NK-92 (cell line): ENCODE data around the gene PDZD7.

Experiments used
- DNase-seq: peaks from one replicate; lab custom pipeline; 2025; ENCODE audit not compliant: unreplicated experiment; lab: John Stamatoyannopoulos, UW

Gene PDZD7

GRCh38 chr10:101020427-101021075, 10.4 kb downstream of the PDZD7 start:
- no peak for DNase-seq

- no peak for DNase-seq
Observed at GRCh38 chr10:101019440-101019703, 11.6 kb downstream of the PDZD7 start.

- DNase-seq = no peak
Observed at GRCh38 chr10:101018600-101019439, 12.1 kb downstream of the PDZD7 start.

GRCh38 chr10:101018118-101018599, 12.8 kb downstream of the PDZD7 start:
- DNase-seq = no peak

- DNase-seq = no peak
Observed at GRCh38 chr10:101016814-101017213, 14.1 kb downstream of the PDZD7 start.

- DNase-seq = no peak
Observed at GRCh38 chr10:101015582-101015973, 15.4 kb downstream of the PDZD7 start.

- DNase-seq = no peak
Observed at GRCh38 chr10:101014966-101015581, 15.9 kb downstream of the PDZD7 start.

- no peak for DNase-seq
Observed at GRCh38 chr10:101014230-101014884, 16.6 kb downstream of the PDZD7 start.

GRCh38 chr10:101013365-101013825, 17.5 kb downstream of the PDZD7 start:
- no peak for DNase-seq

GRCh38 chr10:101012525-101013364, 18.2 kb downstream of the PDZD7 start:
- DNase-seq = peak; percentile 4

GRCh38 chr10:101011517-101012423, 19.2 kb downstream of the PDZD7 start:
- no peak for DNase-seq

- DNase-seq = no peak
Observed at GRCh38 chr10:101010329-101010728, 20.6 kb downstream of the PDZD7 start.

GRCh38 chr10:101008823-101009423, 22.0 kb downstream of the PDZD7 start:
- DNase-seq = no peak

- DNase-seq = no peak
Observed at GRCh38 chr10:101007915-101008822, 22.8 kb downstream of the PDZD7 start.

GRCh38 chr10:101007099-101007711, 23.7 kb downstream of the PDZD7 start:
- no peak for DNase-seq

GRCh38 chr10:101006593-101007098, 24.3 kb downstream of the PDZD7 start:
- DNase-seq = no peak

GRCh38 chr10:101005869-101006567, 24.9 kb downstream of the PDZD7 start:
- no peak for DNase-seq
